ENCODE measurements around the gene INF2.

- no peak for TF ChIP-seq EZH2 (IDR thresholded peaks at IDR 0.05; ENCODE audit: low read length)
- TF ChIP-seq, protein P1, sequence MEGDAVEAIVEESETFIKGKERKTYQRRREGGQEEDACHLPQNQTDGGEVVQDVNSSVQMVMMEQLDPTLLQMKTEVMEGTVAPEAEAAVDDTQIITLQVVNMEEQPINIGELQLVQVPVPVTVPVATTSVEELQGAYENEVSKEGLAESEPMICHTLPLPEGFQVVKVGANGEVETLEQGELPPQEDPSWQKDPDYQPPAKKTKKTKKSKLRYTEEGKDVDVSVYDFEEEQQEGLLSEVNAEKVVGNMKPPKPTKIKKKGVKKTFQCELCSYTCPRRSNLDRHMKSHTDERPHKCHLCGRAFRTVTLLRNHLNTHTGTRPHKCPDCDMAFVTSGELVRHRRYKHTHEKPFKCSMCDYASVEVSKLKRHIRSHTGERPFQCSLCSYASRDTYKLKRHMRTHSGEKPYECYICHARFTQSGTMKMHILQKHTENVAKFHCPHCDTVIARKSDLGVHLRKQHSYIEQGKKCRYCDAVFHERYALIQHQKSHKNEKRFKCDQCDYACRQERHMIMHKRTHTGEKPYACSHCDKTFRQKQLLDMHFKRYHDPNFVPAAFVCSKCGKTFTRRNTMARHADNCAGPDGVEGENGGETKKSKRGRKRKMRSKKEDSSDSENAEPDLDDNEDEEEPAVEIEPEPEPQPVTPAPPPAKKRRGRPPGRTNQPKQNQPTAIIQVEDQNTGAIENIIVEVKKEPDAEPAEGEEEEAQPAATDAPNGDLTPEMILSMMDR (optimal IDR thresholded peaks at IDR 0.05 in 1 of 3, IDR thresholded peaks at IDR 0.05 in 1 of 3, conservative IDR thresholded peaks at IDR 0.05 in 1 of 3; ENCODE audit: extremely low read depth in 1 of 3, insufficient read depth in 2 of 3, low read length in 3 of 3) = peak in 1 of 3 experiments; percentile 18
Measured at GRCh38 chr14:104685216-104685997, 4.0 kb upstream of the INF2 start.

All from keratinocyte (primary cell).